ENCODE measurements around the gene FTL.

DNA sequence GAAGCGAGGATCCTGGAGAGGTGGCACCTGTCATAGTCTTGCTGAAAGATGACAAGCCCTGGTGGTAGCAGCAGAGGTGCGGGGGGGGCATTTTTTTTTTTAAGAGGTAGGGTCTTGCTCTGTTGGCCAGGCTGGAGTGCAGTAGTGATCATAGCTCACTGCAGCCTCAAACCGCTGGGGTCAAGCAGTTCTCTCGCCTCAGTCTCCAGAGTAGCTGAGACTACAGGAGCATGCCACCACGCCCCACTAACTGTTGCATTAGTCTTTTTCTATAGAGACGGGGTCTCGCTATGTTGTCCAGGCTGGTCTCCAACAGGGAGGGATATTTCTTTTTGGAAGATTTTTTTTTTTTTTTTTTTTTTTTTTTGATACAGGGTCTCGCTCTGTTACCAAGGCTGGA lies 7.1 kb upstream of the FTL start:
- TF ChIP-seq, protein P1, sequence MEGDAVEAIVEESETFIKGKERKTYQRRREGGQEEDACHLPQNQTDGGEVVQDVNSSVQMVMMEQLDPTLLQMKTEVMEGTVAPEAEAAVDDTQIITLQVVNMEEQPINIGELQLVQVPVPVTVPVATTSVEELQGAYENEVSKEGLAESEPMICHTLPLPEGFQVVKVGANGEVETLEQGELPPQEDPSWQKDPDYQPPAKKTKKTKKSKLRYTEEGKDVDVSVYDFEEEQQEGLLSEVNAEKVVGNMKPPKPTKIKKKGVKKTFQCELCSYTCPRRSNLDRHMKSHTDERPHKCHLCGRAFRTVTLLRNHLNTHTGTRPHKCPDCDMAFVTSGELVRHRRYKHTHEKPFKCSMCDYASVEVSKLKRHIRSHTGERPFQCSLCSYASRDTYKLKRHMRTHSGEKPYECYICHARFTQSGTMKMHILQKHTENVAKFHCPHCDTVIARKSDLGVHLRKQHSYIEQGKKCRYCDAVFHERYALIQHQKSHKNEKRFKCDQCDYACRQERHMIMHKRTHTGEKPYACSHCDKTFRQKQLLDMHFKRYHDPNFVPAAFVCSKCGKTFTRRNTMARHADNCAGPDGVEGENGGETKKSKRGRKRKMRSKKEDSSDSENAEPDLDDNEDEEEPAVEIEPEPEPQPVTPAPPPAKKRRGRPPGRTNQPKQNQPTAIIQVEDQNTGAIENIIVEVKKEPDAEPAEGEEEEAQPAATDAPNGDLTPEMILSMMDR (conservative IDR thresholded peaks at IDR 0.05; ENCODE audit: low read depth, low read length): no peak
- TF ChIP-seq EZH2 (IDR thresholded peaks at IDR 0.05; ENCODE audit: borderline replicate concordance, low read depth, low read length, poor library complexity, severe bottlenecking): no peak
